Testis (tissue), 3 donors: ENCODE results near the gene SLC24A2. TPM values are rescaled to one million over a fixed set of nuclear protein-coding genes. Genes with fewer than 3 reads are reported as not detected.

Source experiments
- DNase-seq: peaks from one replicate; pipeline ENCODE4 v3.0.0-alpha.2; 2019
- H3K27ac ChIP-seq, 2 donors: fragments of 200-600 bp; sonication (generic); one replicate each; pipeline ENCODE4 v1.5.1; 2019
- H3K27me3 ChIP-seq: fragments of 200-600 bp; sonication (generic); one replicate; pipeline ENCODE4 v1.5.1; 2019
- H3K36me3 ChIP-seq: fragments of 200-600 bp; sonication (generic); one replicate; pipeline ENCODE4 v1.5.1; 2017; ENCODE audit warnings: low read depth; ENCODE audit errors: missing control alignments
- H3K4me1 ChIP-seq: fragments of 200-600 bp; sonication (generic); one replicate; pipeline ENCODE4 v1.5.1; 2019
- H3K4me3 ChIP-seq, 2 donors: fragments of 200-600 bp; sonication (generic); one replicate each; pipeline ENCODE4 v1.5.1; 2017 to 2019
- H3K9me3 ChIP-seq: fragments of 200-600 bp; sonication (generic); one replicate; pipeline ENCODE4 v1.5.1; 2017
- POLR2A ChIP-seq: fragments of 450-650 bp; IDR thresholded peaks from one replicate; pipeline ENCODE4 v1.6.1; 2017; ENCODE audit warnings: antibody characterized with exemption, mild to moderate bottlenecking, moderate library complexity
- WGBS, 2 donors: methylation state at CpG; one replicate each; pipeline ENCODE4 v1.1.5; 2018; 5-methylcytosine and 5-hydroxymethylcytosine counted together
- intact Hi-C: fragments of 100-400 bp; cut with DNase I; formaldehyde crosslinking; loops from one replicate; pipeline ENCODE4 v1.15.1; 2023; ENCODE audit warnings: low total_unique reads
- polyA plus RNA-seq: library from polyadenylated mRNA; stranded (reverse); fragments of 350-450 nt; fragmentation: Illumina TruSeq; extraction: RNeasy Lipid Tissue Mini Kit (QIAGEN cat#74804); gene quantifications from one replicate; pipeline ENCODE4 v1.2.3, GENCODE V29; 2014; ENCODE audit warnings: low read depth, low replicate concordance; ENCODE audit not compliant: insufficient read depth
- total RNA-seq, 2 donors: library from RNA; depleted of rRNA; stranded (reverse); fragments of >200 nt; gene quantifications; one replicate each; pipeline ENCODE4 v1.2.3, GENCODE V29; 2016
- TF ChIP-seq, protein P1 (sequence below), 3 experiments: fragments of 450-650 bp in 2 of 3; fragments of 200-600 bp in 1 of 3; sonication (generic) in 1 of 3; IDR thresholded peaks; one replicate each; pipeline ENCODE4 v1.5.1; 2016 to 2019; ENCODE audit warnings: antibody characterized with exemption in 3 of 3, mild to moderate bottlenecking in 2 of 3, moderate library complexity in 1 of 3

The SLC24A2 gene
- total and polyA plus RNA-seq, 3 donors from 2014 or later, result 0.40 to 1.7 (median 1.7) TPM

DNA sequence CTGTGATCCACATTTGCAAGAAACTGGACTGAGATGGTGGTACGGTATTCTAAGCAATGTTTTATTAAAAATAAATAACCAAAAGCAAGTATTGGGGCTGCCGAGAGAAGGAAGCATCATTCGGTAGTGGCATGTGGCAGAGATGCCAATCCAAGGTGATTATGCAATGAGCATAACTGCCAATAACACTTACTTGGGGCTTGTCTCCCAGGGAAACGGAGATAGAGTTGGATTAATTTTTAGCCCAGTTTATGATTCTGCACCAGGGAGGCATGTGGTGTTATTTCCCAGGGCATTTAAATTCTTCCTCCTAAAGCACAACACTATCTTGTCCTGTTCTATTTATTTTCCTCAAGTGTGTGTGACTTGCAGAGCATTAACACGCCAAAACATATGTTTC lies 17.9 kb downstream of the SLC24A2 start:
- Histone ChIP-seq H3K4me1 (no peaks in the 10 kb centered on the region), H3K27me3 (no peaks in the 10 kb centered on the region), H3K27ac (no peak overlapping the region), H3K9me3 (no peaks in the 10 kb centered on the region), H3K4me3 (no peak overlapping the region), H3K36me3 (no peaks in the 10 kb centered on the region)
- intact Hi-C loops, result no loop called here
- WGBS, 2 donors, result 80 to 87% methylated on average over 5 of the region's 5 CpGs
- no peak for TF ChIP-seq POLR2A
- TF ChIP-seq, protein P1, sequence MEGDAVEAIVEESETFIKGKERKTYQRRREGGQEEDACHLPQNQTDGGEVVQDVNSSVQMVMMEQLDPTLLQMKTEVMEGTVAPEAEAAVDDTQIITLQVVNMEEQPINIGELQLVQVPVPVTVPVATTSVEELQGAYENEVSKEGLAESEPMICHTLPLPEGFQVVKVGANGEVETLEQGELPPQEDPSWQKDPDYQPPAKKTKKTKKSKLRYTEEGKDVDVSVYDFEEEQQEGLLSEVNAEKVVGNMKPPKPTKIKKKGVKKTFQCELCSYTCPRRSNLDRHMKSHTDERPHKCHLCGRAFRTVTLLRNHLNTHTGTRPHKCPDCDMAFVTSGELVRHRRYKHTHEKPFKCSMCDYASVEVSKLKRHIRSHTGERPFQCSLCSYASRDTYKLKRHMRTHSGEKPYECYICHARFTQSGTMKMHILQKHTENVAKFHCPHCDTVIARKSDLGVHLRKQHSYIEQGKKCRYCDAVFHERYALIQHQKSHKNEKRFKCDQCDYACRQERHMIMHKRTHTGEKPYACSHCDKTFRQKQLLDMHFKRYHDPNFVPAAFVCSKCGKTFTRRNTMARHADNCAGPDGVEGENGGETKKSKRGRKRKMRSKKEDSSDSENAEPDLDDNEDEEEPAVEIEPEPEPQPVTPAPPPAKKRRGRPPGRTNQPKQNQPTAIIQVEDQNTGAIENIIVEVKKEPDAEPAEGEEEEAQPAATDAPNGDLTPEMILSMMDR (IDR thresholded peaks at IDR 0.05), result no peak
- DNase-seq, result no peak

DNA sequence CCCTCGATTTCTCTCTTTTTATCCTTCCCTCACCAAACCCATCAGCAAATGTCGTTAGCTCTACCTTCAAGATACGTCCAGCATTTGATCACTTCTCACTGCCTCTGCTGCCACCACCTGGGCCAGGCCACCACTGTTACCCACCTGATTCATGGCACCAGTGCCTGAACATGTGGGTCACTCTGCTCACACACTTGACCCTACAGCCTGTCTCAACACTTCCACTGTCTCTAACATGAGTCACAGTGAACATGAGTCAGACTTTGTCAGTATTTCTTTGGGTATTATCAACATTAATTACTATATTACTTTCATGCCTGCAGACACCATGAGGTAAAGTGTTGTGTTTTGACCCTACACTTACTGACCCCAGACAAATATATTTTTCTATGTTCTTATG lies 19.6 kb downstream of the SLC24A2 start:
- Histone ChIP-seq H3K36me3 (no peaks in the 10 kb centered on the region), H3K4me3 (no peak overlapping the region), H3K9me3 (no peaks in the 10 kb centered on the region), H3K27me3 (no peaks in the 10 kb centered on the region), H3K27ac (no peak overlapping the region), H3K4me1 (no peaks in the 10 kb centered on the region)
- no peak for DNase-seq
- TF ChIP-seq, protein P1 (IDR thresholded peaks at IDR 0.05), result no peak
- no peak for TF ChIP-seq POLR2A
- intact Hi-C loops, result no loop called here
- WGBS, 2 donors, result 75 to 79% methylated on average over 3 of the region's 3 CpGs

DNA sequence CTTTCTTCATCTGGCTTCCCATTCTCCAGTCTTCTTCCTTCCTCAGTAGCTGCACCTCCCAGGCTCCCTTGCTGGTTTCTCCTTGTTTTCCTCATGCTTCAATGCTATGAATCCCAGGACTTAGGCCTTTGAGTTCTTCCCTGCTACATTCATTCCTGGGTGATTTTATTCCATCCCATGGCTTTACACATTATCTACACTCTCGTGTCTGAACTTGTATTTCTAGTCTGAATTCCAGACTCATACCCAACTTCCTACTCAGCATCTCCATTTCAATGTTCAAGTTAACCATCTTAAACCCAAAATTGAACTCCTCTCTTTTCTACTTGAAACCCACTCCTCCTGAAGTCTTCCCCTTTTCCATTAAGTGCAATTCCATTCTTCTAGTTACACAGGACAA lies 20.0 kb downstream of the SLC24A2 start:
- no peak for DNase-seq
- H3K36me3 ChIP-seq, result no peaks in the 10 kb centered on the region
- TF ChIP-seq, protein P1 (IDR thresholded peaks at IDR 0.05), result no peak
- no peak for TF ChIP-seq POLR2A
- no peaks in the 10 kb centered on the region for H3K9me3 ChIP-seq
- no peak overlapping the region for H3K4me3 ChIP-seq
- no peaks in the 10 kb centered on the region for H3K27me3 ChIP-seq
- H3K4me1 ChIP-seq, result no peaks in the 10 kb centered on the region
- H3K27ac ChIP-seq, result no peak overlapping the region
- WGBS, 2 donors, result 0 to 36% methylated on average over 1 of the region's 1 CpG
- intact Hi-C loops, result no loop called here

DNA sequence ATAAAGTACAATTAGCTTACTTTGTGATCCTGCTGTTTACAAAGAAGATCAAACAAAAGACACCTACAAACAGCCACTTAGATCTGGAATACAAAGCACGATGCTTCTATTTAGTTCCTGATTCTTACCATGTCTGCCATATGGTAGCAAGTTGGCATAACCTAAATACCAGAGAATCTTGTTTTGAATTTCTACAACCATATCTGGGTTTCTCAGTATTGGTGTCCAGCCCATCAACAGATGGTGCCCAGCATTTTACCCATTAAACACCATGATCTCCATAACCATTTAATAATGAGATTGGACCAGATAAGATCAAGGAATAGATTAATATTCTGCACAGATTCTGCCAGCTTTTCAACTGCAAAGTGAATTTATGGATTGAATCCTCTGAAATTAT lies 29.8 kb downstream of the SLC24A2 start:
- no peaks in the 10 kb centered on the region for H3K27me3 ChIP-seq
- H3K36me3 ChIP-seq, result no peaks in the 10 kb centered on the region
- TF ChIP-seq, protein P1 (IDR thresholded peaks at IDR 0.05), result no peak
- no peak for TF ChIP-seq POLR2A
- no peak overlapping the region for H3K27ac ChIP-seq
- no peak overlapping the region for H3K4me3 ChIP-seq
- H3K4me1 ChIP-seq, result no peaks in the 10 kb centered on the region
- no peak for DNase-seq
- H3K9me3 ChIP-seq, result no peaks in the 10 kb centered on the region
- intact Hi-C loops, result no loop called here
- 86 to 92% methylated on average over 1 of the region's 1 CpG for WGBS, 2 donors

DNA sequence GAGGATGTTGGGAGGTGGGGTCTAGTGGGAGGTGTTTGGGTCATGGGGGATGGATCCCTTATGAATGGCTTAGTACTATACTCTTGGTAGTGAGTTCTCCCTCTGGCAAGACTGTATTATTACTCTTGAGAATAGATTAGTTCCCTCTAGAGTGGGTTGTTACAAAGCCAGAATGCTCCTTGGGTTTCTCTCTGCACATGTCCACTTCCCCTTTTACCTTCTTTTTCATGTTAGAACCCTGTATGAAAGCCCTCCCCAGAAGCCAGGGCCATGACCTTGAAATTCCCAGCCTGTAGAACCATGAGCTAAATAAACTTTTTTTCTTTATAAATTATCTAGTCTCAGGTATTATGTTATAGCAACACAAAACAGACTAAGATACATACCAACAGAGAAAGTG lies 31.1 kb downstream of the SLC24A2 start:
- Histone ChIP-seq H3K36me3 (no peaks in the 10 kb centered on the region), H3K4me1 (no peaks in the 10 kb centered on the region), H3K27ac (no peak overlapping the region), H3K27me3 (no peaks in the 10 kb centered on the region), H3K4me3 (no peak overlapping the region), H3K9me3 (no peaks in the 10 kb centered on the region)
- TF ChIP-seq, protein P1 (IDR thresholded peaks at IDR 0.05), result no peak
- no peak for TF ChIP-seq POLR2A
- DNase-seq, result no peak
- intact Hi-C loops, result no loop called here
